SK-N-SH (cell line): ENCODE data around the gene MISP3. TPM values are rescaled to one million over a fixed set of nuclear protein-coding genes. Genes with fewer than 3 reads are reported as not detected.

ENCODE experiments used
- CTCF ChIA-PET: fragments of 300-600, 350-600 bp; formaldehyde crosslinking; extraction: SDS; loops from one replicate; lab custom pipeline; 2021; lab: Yijun Ruan, JAX
- POLR2A ChIA-PET: fragments of 350-600 bp; sonication (Branson Sonifier 250); formaldehyde crosslinking; extraction: SDS; loops from one replicate; lab custom pipeline; 2020; ENCODE audit warnings: antibody characterized with exemption, inconsistent platforms; lab: Yijun Ruan, JAX
- DNase-seq: peaks from one replicate; pipeline ENCODE4 v3.0.0; 2012
- H2AFZ ChIP-seq: fragments of 200-600 bp; sonication (generic); 2 replicates; pipeline ENCODE4 v1.8.1; 2016; ENCODE audit warnings: antibody characterized with exemption, mild to moderate bottlenecking, low read depth
- H3F3A ChIP-seq: fragments of 200-600 bp; sonication (generic); replicated peaks from 2 replicates; pipeline ENCODE3; 2016; ENCODE audit warnings: antibody characterized with exemption, mild to moderate bottlenecking; ENCODE audit not compliant: insufficient read depth
- H3K27ac ChIP-seq, 2 experiments: fragments of 200-500 bp in 1 of 2; fragments of 200-600 bp in 1 of 2; sonication (Bioruptor generic) in 1 of 2; sonication (generic), shearing (Covaris generic) in 1 of 2; 2 replicates each; pipeline versions ENCODE4 v1.5.1 to v1.6.1; 2014 to 2016; ENCODE audit warnings: low read depth in 2 of 2, inconsistent platforms in 1 of 2, low read length in 1 of 2, mild to moderate bottlenecking in 1 of 2, mixed read lengths in 1 of 2
- H3K27me3 ChIP-seq: fragments of 200-600 bp; sonication (generic), shearing (Covaris generic); 2 replicates; pipeline ENCODE4 v1.6.1; 2016; ENCODE audit warnings: mixed run types; ENCODE audit not compliant: insufficient read depth
- H3K36me3 ChIP-seq, 2 experiments: fragments of 200-500 bp in 1 of 2; fragments of 200-600 bp in 1 of 2; sonication (Bioruptor generic) in 1 of 2; sonication (generic) in 1 of 2; replicated peaks in 1 of 2; 2 replicates each; pipeline versions ENCODE3 to v1.5.1; 2014 to 2016; ENCODE audit warnings: low read length in 1 of 2, mild to moderate bottlenecking in 1 of 2; ENCODE audit not compliant: insufficient read depth in 2 of 2, control insufficient read depth in 1 of 2
- H3K4me1 ChIP-seq, 2 experiments: fragments of 200-500 bp in 1 of 2; fragments of 200-600 bp in 1 of 2; sonication (Bioruptor generic) in 1 of 2; sonication (generic), shearing (Covaris generic) in 1 of 2; 2 replicates each; pipeline versions ENCODE4 v1.5.1 to v1.6.1; 2014 to 2016; ENCODE audit warnings: low read depth in 1 of 2, low read length in 1 of 2, mixed run types in 1 of 2; ENCODE audit not compliant: insufficient read depth in 2 of 2, control insufficient read depth in 1 of 2
- H3K4me2 ChIP-seq: fragments of 200-600 bp; sonication (generic), shearing (Covaris generic); 2 replicates; pipeline ENCODE4 v1.6.1; 2017; ENCODE audit warnings: mixed run types
- H3K4me3 ChIP-seq, 2 experiments: fragments of 200-500 bp in 1 of 2; fragments of 200-600 bp in 1 of 2; sonication (Bioruptor generic) in 1 of 2; sonication (generic), shearing (Covaris generic) in 1 of 2; 2 replicates each; pipeline versions ENCODE4 v1.5.1 to v1.8.1; 2014 to 2016; ENCODE audit warnings: low read depth in 2 of 2, inconsistent platforms in 1 of 2, low read length in 1 of 2, mild to moderate bottlenecking in 1 of 2, mixed read lengths in 1 of 2, moderate library complexity in 1 of 2
- H3K79me2 ChIP-seq: fragments of 200-600 bp; sonication (generic); 2 replicates; pipeline ENCODE4 v1.8.1; 2017; ENCODE audit warnings: mild to moderate bottlenecking; ENCODE audit not compliant: insufficient read depth
- H3K9ac ChIP-seq: fragments of 200-600 bp; sonication (generic); 2 replicates; pipeline ENCODE4 v1.6.1; 2017; ENCODE audit warnings: mixed run types
- H3K9me2 ChIP-seq: fragments of 200-600 bp; sonication (generic); 2 replicates; pipeline ENCODE4 v1.6.1; 2017; ENCODE audit warnings: mixed run types
- H3K9me3 ChIP-seq: fragments of 200-600 bp; sonication (generic); 2 replicates; pipeline ENCODE4 v1.6.1; 2017; ENCODE audit warnings: mixed run types, mild to moderate bottlenecking, moderate library complexity
- H4K20me1 ChIP-seq: fragments of 200-600 bp; sonication (generic); 2 replicates; pipeline ENCODE4 v1.6.1; 2017; ENCODE audit warnings: mild to moderate bottlenecking, mixed run types; ENCODE audit not compliant: insufficient read depth
- CHD2 ChIP-seq: fragments of 150-350 bp; IDR thresholded peaks from 2 replicates; pipeline ENCODE4 v1.6.1; 2018; ENCODE audit warnings: low read length; ENCODE audit not compliant: partially characterized antibody
- ELF1 ChIP-seq: IDR thresholded peaks from 2 replicates; pipeline ENCODE4 v1.4.0; 2012
- EP300 ChIP-seq, 2 experiments: IDR thresholded peaks; 2 replicates each; pipeline versions ENCODE4 v1.4.0 to v1.6.1; 2012; ENCODE audit warnings: borderline replicate concordance in 1 of 2, low read depth in 1 of 2, low read length in 1 of 2
- IRF3 ChIP-seq: fragments of 150-350 bp; IDR thresholded peaks from 2 replicates; pipeline ENCODE4 v1.6.1; 2016; ENCODE audit warnings: mild to moderate bottlenecking, low read depth, low read length
- JUND ChIP-seq: IDR thresholded peaks from 2 replicates; pipeline ENCODE4 v1.4.0; 2012
- MAX ChIP-seq: IDR thresholded peaks from 2 replicates; pipeline ENCODE4 v1.4.0; 2012; ENCODE audit warnings: low read depth
- MXI1 ChIP-seq: IDR thresholded peaks from 2 replicates; pipeline ENCODE4 v1.6.1; 2012; ENCODE audit warnings: mild to moderate bottlenecking, low read depth, low read length, improper control_type of control experiment
- POLR2AphosphoS5 ChIP-seq: IDR thresholded peaks from 2 replicates; pipeline ENCODE4 v1.6.1; 2012; ENCODE audit warnings: low read depth, low read length
- RFX5 ChIP-seq: IDR thresholded peaks from 2 replicates; pipeline ENCODE4 v1.6.1; 2012; ENCODE audit warnings: mild to moderate bottlenecking, improper control_type of control experiment, low read length
- RXRA ChIP-seq: IDR thresholded peaks from 2 replicates; pipeline ENCODE4 v1.4.0; 2012; ENCODE audit warnings: low read depth, mild to moderate bottlenecking, borderline replicate concordance
- SIN3A ChIP-seq: IDR thresholded peaks from 2 replicates; pipeline ENCODE4 v1.6.1; 2012; ENCODE audit warnings: low read depth, mild to moderate bottlenecking, low read length, moderate library complexity, borderline replicate concordance
- TAF1 ChIP-seq: IDR thresholded peaks from 2 replicates; pipeline ENCODE4 v1.6.1; 2012; ENCODE audit warnings: low read depth, mild to moderate bottlenecking, low read length, moderate library complexity, borderline replicate concordance
- TCF12 ChIP-seq: IDR thresholded peaks from 2 replicates; pipeline ENCODE4 v1.4.0; 2012
- TEAD4 ChIP-seq: IDR thresholded peaks from 2 replicates; pipeline ENCODE4 v1.4.0; 2012; ENCODE audit warnings: mild to moderate bottlenecking, borderline replicate concordance; ENCODE audit not compliant: insufficient read depth
- USF1 ChIP-seq: IDR thresholded peaks from 2 replicates; pipeline ENCODE4 v1.4.0; 2012; ENCODE audit warnings: low read depth, borderline replicate concordance
- ZBTB33 ChIP-seq: IDR thresholded peaks from 2 replicates; pipeline ENCODE4 v1.4.0; 2012; ENCODE audit warnings: low read depth, borderline replicate concordance
- WGBS: methylation state at CpG from one replicate; pipeline ENCODE4 v1.1.6; 2017; ENCODE audit warnings: low lambda C conversion rate; 5-methylcytosine and 5-hydroxymethylcytosine counted together
- polyA plus RNA-seq, 3 experiments: library from polyadenylated mRNA; depleted of rRNA; stranded (reverse); fragments of >200 nt; gene quantifications; 2 replicates each; pipeline ENCODE4 v1.2.3, GENCODE V29; 2012
- TF ChIP-seq, protein P1 (sequence below): fragments of 200-600 bp; sonication (generic); IDR thresholded peaks from 2 replicates; pipeline ENCODE4 v1.6.1; 2017; ENCODE audit warnings: antibody characterized with exemption, mild to moderate bottlenecking, moderate library complexity
- TF ChIP-seq, protein P2 (sequence below): IDR thresholded peaks from 2 replicates; pipeline ENCODE4; 2012

MISP3 gene
- polyA plus RNA-seq, 1 of the 3 experiments (the other 2 are of a cell fraction): 2.6 TPM

DNA sequence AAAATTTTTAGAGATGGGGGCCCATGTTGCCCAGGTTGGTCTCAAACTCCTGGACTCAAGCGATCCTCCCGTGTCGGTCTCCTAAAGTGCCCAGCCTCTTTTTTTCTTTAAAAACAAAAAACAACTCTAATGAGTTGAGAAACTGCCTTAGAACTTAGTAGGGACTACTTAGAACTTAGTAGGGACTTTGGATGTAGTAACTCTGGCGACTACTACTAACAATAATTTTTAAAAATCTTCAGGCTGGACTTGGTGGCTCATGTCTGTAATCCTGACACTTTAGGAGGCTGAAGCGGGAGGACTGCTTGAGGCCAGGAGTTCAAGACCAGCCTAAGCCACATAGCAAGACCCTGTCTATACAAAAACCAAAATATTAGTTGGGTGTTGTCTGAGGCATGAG, 13.5 kb downstream of the MISP3 start:
- Histone ChIP-seq H3K27me3 (no peaks in the 10 kb centered on the region), H3K9me2 (no peaks in the 10 kb centered on the region), H3K4me2 (no peak overlapping the region), H3K4me3 (no peak overlapping the region), H3K27ac (no peak overlapping the region), H2AFZ (no peak overlapping the region), H3K79me2 (peaks cover 9% of the 10 kb centered on the region; the same call in 1 of the 2 replicates), H3K9ac (no peak overlapping the region), H4K20me1 (peaks cover 4% of the 10 kb centered on the region; the same call in 1 of the 2 replicates), H3K9me3 (no peaks in the 10 kb centered on the region), H3F3A (peaks cover 17% of the 10 kb centered on the region), H3K4me1 (peaks cover 3 to 11% of the 10 kb centered on the region in 2 experiments; a peak in 2 of 4 replicates), H3K36me3 (peaks cover 14 to 16% of the 10 kb centered on the region in 2 experiments)
- no peak for TF ChIP-seq MXI1
- no peak for TF ChIP-seq ELF1
- no peak for TF ChIP-seq EP300 (IDR thresholded peaks at IDR 0.05; ENCODE audit: borderline replicate concordance in 1 of 2, low read depth in 1 of 2, low read length in 1 of 2)
- no peak for TF ChIP-seq TEAD4
- no peak for TF ChIP-seq JUND
- TF ChIP-seq MAX: no peak
- no peak for TF ChIP-seq CHD2
- TF ChIP-seq IRF3: no peak
- TF ChIP-seq, protein P1, sequence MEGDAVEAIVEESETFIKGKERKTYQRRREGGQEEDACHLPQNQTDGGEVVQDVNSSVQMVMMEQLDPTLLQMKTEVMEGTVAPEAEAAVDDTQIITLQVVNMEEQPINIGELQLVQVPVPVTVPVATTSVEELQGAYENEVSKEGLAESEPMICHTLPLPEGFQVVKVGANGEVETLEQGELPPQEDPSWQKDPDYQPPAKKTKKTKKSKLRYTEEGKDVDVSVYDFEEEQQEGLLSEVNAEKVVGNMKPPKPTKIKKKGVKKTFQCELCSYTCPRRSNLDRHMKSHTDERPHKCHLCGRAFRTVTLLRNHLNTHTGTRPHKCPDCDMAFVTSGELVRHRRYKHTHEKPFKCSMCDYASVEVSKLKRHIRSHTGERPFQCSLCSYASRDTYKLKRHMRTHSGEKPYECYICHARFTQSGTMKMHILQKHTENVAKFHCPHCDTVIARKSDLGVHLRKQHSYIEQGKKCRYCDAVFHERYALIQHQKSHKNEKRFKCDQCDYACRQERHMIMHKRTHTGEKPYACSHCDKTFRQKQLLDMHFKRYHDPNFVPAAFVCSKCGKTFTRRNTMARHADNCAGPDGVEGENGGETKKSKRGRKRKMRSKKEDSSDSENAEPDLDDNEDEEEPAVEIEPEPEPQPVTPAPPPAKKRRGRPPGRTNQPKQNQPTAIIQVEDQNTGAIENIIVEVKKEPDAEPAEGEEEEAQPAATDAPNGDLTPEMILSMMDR: no peak
- no peak for TF ChIP-seq RXRA
- TF ChIP-seq POLR2AphosphoS5: no peak
- TF ChIP-seq ZBTB33: no peak
- TF ChIP-seq TCF12: no peak
- TF ChIP-seq, protein P2, sequence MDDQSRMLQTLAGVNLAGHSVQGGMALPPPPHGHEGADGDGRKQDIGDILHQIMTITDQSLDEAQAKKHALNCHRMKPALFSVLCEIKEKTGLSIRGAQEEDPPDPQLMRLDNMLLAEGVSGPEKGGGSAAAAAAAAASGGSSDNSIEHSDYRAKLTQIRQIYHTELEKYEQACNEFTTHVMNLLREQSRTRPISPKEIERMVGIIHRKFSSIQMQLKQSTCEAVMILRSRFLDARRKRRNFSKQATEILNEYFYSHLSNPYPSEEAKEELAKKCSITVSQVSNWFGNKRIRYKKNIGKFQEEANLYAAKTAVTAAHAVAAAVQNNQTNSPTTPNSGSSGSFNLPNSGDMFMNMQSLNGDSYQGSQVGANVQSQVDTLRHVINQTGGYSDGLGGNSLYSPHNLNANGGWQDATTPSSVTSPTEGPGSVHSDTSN: no peak
- no peak for TF ChIP-seq SIN3A
- TF ChIP-seq RFX5: no peak
- no peak for TF ChIP-seq TAF1
- no peak for TF ChIP-seq USF1
- 92% methylated on average over 5 of the region's 5 CpGs for WGBS
- CTCF ChIA-PET: interaction anchor here (6.6 kb wide), 1 partner anchor 14 kb away, joined by 37 read pairs; the partner anchor contains the start of gene MISP3
- POLR2A ChIA-PET: no interaction called here
- DNase-seq: no peak
